Muscle of back (tissue), 11 donors: ENCODE measurements around the gene NRIP1. TPM values are rescaled to one million over a fixed set of nuclear protein-coding genes. Genes with fewer than 3 reads are reported as not detected.

Experiments
- DNase-seq, 3 donors: peaks; one replicate each; pipeline versions ENCODE4 v3.0.0 to v3.0.0-alpha.2; 2013
- polyA plus RNA-seq, 10 donors: library from polyadenylated mRNA; unstranded; fragments of 120-200 nt; gene quantifications; one replicate each; pipeline ENCODE4 v1.2.1, GENCODE V29; 2013; ENCODE audit not compliant: insufficient read length in 10 of 10

NRIP1 gene
- polyA plus RNA-seq, 10 donors = 30.5 to 60.6 (median 46.9) TPM

DNA sequence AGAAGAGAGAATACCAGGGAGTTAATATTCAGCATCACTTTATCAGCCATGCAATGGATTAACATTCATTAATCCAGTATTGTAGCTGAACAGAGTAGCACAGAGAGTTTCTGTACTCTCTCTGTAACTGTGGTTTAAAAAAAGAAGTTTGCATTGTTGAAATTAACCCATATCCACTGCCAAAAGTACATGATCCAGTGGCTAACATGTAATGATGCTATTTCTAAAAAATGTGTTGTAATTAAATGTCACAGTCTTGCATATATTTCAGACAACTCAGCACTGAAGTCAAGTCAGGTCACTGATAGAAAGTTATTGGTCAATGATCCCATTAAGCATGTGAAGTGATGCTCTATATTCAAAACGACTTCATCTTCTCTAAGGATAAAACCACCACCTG, 141.3 kb downstream of the NRIP1 start:
- peak in 2 of 3 donors; percentile 9 to 39 for DNase-seq

DNA sequence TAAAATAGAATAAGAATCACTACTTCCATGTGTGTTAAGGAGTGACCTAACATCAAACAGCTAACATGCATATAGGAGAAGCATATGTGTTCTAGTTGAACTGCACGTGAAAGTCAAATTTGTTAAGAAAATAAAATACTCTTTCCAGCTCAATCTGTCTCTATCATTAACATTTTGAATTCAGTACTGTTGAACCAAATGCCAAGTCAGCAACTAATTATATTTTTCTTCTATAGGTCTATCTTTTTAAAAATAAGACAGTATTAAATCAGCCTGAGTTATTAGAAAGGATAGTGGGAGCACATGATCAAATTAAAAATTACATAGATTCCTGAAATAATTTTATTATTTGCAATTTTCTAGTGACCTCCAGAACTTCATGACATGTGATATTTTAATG, 141.8 kb downstream of the NRIP1 start:
- no peak for DNase-seq

DNA sequence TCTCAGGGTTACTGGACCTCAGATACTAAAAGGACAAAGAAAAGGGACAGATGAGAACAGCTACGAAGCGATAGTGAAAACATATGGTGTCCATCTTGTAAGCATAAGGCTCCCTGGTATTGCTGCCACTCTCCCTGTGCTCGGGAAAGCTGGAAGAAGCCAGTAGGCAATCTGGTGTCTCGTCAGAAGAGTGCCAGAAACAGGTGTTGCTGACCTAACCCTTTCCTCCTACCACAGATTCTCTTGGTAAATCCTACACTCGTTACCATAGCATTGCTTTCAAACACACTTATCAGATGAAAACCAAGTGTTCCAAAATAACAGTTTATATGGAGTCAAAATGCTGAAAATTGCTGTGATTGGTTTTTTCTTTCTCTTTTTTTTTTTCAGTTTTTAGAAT, 146.3 kb downstream of the NRIP1 start:
- DNase-seq = peak in 2 of 3 donors; percentile 19 to 36

DNA sequence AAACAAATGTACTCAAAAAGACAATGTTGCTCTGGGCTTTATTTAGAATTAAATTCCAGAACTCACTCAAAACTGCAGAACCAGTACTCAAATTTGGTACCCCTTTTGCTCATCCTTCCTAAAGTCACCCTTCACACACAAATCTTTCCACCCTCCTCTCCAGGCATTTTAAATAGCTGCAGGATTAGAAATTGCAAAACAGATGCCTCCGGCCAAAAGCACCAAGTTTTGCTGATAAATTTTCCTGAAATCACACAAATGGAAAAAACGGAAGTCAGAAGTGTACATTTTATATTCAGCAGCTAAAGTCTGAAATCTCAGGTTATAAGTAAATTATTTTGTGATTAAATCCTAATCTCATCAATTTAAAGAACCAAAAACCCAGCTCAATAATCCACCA, 147.0 kb downstream of the NRIP1 start:
- no peak for DNase-seq

DNA sequence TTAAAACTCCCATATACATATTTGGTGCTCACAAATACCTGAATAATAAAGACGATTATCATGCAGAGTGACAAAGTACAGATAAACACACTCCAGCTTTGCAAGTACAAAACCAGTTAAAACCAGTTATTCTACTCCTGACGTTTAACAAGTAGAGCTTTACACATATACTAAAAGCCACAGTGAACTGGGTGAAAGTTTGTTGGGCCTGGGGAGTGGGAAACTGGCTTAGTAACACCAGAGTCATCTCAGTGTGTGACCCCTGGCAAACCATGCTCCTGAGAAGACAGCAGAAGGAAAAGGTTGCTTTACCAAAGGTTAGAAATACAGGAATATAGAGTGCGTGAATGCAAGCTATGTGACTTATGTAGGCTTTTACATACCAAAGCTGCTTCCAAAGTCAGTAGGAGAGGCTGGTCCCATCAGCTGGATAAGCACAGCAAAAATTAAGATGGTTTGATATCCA, 148.1 kb downstream of the NRIP1 start:
- DNase-seq = no peak

DNA sequence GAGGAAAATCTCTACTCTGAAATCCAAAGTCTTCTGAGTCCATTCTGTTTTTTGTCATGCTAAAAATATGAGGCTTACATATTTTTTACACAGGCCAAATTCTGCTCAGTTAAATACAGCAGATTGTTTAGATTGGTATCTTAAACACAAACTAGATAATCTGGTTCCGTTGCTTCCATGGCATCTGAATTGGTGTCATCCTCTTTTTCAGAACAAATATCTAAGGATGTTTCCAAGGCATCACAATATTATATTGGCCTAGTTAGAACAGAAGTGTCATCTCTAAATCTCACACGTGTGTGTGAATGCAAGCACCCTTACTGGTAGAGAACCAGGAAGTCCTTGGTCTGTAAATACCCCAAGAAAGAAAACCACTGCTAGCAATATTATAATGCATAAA, 151.2 kb downstream of the NRIP1 start:
- DNase-seq = no peak

DNA sequence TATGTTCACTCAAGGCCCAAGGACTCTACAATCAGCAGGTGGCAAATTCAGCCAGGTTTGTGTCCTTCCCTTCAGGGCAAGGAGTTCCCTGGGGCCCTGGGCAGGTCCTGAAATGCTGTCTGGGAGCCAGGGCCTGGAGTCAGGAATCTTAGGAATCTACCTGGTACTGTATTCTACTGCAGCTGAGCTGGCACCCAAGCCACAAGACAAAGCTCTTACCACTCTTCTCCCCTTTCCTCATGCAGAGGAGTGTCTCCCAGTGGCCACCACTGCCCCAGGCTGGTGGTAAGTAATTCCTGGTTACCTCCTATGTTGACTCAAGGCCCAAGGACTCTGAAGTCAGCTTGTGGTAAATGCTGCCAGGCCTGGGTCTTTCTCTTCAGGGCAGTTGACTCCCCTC, 153.4 kb downstream of the NRIP1 start:
- DNase-seq = no peak
